Lung microvascular endothelial cell (primary cell): ENCODE measurements around the gene AGAP1. TPM values are rescaled to one million over a fixed set of nuclear protein-coding genes. Genes with fewer than 3 reads are reported as not detected.

Source experiments
- DNase-seq, 2 donors: peaks; one replicate each; pipeline versions ENCODE4 v3.0.0 to v3.0.0-alpha.2; 2010; ENCODE audit warnings: low read depth in 2 of 2
- total RNA-seq: library from RNA; depleted of rRNA; stranded (reverse); fragments of >200 nt; gene quantifications from 2 replicates; pipeline ENCODE4 v1.2.1, GENCODE V29; 2014

AGAP1 gene
- total RNA-seq, 1 donor from 2014 or later, result 3.4 TPM

DNA sequence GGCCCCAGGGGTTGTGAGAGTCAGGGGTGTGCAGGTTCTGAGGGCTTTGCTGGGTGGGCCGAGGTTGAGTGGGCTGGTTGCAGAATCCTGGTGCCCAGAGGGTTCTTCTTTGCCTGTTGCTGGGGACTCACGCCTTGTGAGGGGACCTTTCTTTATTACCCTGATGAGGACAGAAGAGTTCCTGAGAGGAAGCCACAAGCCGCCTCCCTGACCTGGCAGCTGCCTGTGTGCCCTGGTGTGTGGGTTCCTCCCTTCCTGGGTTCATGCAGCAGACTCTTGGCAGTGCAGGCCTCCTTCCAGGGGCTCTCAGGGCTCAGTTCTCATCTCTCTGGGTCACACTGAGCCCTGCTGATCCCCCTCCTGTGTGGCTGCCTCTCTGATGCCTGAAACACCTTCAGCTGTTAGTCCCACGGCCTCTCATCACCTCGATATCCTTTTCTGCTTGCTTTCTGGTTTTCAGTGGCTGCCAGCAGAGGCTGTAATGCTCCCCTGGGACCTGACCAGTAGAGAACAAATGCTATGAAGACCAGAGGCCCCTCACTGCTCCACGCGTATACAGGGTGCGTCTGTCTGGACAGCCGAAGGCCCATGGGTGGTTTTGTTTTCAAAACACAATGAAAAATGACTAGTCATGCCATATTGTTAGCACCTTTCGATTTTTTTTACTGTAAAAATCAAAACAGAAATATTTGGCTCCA lies 191.3 kb downstream of the AGAP1 start:
- DNase-seq, result no peak

- DNase-seq, result no peak
Measured at GRCh38 chr2:235688511-235689426, 194.9 kb downstream of the AGAP1 start.

GRCh38 chr2:235689427-235689853 lies 195.6 kb downstream of the AGAP1 start:
- DNase-seq, result no peak

DNA sequence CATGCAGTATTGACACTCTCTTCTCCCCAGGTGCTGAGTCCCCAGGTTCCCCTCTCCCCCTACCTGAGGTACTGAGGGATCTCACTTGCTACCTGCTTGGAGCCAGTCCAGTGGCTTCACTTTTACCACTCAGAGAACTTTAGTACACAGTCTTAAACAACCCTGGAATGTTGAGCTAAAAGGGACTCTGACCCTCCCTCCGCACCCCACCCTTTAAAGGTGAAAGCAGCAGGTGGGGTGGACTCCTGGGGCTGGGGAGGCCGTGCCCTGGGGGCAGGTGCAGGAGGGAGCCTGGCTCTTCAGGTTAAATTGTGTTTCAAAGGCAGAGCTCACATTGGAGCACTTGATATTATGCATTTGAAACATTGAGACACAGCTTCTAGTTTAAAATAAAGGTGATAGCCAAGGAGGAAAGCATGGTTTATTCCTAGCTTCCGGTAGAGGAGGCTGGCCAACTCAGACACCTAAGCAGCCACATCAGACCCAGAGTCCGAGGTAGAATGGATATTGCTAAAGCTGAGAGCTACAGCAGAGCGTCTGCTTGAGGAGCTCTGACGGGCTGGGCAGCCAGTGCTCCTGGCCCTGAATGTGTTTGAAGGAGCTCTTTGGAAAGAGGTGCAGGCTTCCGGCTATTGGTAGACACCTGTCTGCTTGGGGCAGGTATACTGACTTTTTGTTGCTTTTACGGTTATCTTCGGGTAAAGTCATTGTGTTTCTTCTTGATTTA lies 196.4 kb downstream of the AGAP1 start:
- DNase-seq, result no peak

DNA sequence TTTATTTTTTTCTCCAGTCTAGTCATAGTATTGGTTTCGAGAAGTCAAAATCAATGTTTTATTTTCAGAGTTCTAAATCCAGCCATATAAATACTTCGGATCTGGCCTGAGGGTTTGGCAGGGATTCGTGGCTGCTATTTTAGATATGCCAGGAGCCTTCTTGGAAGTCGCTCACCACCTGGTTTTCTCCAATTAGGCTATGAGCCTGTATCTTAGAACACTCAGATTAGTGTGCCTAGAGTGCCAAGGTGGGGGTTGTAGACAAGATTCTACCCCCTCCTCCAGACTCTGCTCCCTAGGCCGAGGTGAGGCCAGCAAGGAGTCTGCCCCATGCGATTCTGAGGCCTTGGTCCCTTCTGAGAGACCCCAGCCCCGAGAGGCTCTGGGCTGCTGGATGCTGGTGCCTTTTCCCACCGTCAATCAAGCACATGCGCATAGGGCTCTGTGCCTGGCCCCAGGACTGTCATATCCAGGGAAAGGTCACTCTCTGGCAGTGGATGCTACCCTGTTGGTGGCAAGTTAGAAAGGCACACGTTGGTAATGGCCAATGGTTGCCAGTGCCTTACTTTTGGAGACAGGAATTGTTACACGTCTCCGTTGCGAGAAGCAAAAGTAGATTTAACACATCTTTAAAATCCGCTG lies 197.1 kb downstream of the AGAP1 start:
- no peak for DNase-seq

- DNase-seq, result no peak
Measured at GRCh38 chr2:235692076-235692475, 198.2 kb downstream of the AGAP1 start.

GRCh38 chr2:235692671-235693171 lies 198.9 kb downstream of the AGAP1 start:
- no peak for DNase-seq

GRCh38 chr2:235693279-235693678 lies 199.4 kb downstream of the AGAP1 start:
- no peak for DNase-seq

DNA sequence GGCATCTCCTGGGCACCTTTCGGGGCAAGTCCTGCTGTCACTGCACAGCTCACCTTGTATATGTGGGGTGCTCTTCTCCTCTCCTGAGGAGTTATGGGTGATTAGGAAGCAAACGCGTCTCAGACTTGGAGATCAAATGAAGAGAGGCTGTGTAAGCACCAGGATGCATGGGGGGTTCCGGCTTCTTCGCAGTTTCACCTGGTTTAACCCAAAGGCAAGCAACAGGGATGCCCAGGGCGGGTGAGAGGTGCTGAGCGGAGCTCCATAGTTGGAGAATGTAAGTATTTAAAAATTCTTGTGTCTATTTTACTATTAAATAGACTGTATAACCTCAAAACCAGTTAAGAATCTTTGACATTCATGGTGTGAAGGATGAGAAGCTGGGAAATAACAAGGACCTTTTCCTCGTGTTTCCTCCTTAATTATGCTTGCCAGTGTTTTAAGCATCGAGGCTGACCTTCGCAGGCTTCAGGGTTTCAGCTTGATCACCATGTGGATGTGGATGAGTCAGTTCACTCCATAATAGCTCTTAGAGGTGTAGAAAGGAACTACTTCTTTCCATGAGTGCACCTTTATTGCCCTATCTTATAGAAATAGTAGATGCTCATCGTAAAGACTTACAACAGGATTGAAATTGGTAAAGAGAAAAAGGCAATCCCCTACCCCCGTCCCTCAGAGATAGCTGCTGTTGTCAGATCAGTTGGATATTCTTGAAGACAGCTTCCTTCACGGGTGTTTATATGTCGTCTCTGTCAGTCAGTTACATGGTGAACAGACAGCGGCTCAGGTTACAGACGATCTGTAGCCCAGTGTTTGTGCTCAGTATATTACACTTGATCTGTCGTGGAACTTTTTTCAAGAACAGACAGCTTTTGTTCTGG lies 201.1 kb downstream of the AGAP1 start:
- DNase-seq, result no peak

- no peak for DNase-seq
Measured at GRCh38 chr2:235695602-235695895, 201.7 kb downstream of the AGAP1 start.

GRCh38 chr2:235697041-235697440 lies 203.2 kb downstream of the AGAP1 start:
- DNase-seq, result no peak

- DNase-seq, result no peak
Measured at GRCh38 chr2:235698028-235698427, 204.2 kb downstream of the AGAP1 start.

GRCh38 chr2:235698491-235698890 lies 204.6 kb downstream of the AGAP1 start:
- no peak for DNase-seq

GRCh38 chr2:235699576-235699975 lies 205.7 kb downstream of the AGAP1 start:
- no peak for DNase-seq

DNA sequence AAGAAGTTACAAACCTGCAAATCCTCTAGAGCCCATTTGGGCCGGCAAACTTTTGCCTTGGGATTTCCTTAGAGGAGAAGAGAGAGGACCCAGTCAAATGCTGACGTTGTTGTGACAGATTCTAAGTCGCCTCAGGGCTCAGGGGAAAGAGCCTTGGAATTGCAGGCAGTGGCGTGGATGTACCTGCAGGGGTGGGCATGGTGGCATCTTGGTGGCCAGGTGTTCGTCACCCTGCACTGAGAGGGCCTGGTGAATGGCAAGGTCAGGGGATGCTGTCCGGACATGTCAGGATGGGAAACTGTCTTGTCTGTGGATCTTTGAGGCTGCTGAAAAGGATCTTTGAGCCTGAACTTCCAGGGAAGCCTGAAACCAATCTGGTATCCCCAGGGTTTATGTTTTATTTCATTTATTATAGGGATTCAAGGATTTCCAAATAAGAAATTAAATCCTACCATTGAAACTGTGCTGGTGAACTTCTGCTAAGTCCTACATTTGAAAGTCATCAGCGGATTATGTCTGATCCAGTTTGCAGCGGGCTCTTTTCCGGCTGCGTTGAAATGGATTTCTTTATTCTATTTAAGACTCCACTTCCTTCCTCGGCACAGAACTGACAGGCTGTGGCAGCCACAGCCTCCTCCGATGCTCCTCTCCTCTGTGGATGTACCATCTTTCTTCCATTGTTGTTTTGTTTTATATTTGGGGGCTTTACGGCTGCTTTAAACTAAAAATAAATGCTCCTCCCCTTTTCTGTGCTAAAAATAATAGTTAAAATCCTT lies 207.6 kb downstream of the AGAP1 start:
- DNase-seq, result peak in 1 of 2 donors; percentile 22

GRCh38 chr2:235702186-235702585 lies 208.3 kb downstream of the AGAP1 start:
- DNase-seq, result no peak

- DNase-seq, result no peak
Measured at GRCh38 chr2:235703711-235704295, 210.0 kb downstream of the AGAP1 start.

- no peak for DNase-seq
Measured at GRCh38 chr2:235705296-235705695, 211.5 kb downstream of the AGAP1 start.

DNA sequence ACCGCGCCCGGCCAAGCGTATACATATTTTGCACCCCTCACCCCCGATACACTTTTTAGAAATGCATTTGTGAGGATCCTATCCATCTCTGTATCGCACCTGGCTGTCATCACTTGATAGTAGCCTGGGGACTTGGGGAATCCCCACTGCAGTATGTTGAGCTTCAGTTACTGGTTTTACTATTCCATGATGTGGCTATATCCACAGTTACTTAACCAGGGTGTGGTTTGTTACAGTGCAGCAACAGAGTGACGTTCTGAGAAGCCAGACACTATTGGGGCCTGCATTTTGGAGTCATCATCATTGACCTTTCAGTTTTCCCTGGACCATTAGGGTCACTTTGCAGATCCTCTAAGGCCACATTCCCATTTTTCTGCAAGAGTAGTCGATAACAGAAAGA lies 212.7 kb downstream of the AGAP1 start:
- no peak for DNase-seq
